Suppressor macrophage (primary cell): ENCODE data around the gene EGLN1.
A peak's percentile ranks its signal among the peaks of the same experiment; 100 is the strongest.

Experiments used
- DNase-seq, 4 experiments: peaks; one replicate each; pipeline ENCODE4 v3.0.0-alpha.2; 2020 to 2022

EGLN1 gene

GRCh38 chr1:231395998-231396390 lies 26.1 kb downstream of the EGLN1 start:
- no peak for DNase-seq

GRCh38 chr1:231395076-231395997 lies 26.8 kb downstream of the EGLN1 start:
- DNase-seq, result peak; percentile 17 to 55 (median 39)

- no peak for DNase-seq
These were observed 28.4 kb downstream of the EGLN1 start for GRCh38 chr1:231393668-231394067.

GRCh38 chr1:231392389-231393131 lies 29.5 kb downstream of the EGLN1 start:
- DNase-seq, result no peak

GRCh38 chr1:231390071-231390470 lies 32.0 kb downstream of the EGLN1 start:
- peak in 1 of 4 experiments; percentile 13 for DNase-seq

GRCh38 chr1:231387770-231388669 lies 34.1 kb downstream of the EGLN1 start:
- DNase-seq, result peak in 2 of 4 experiments; percentile 12 to 19

- no peak for DNase-seq
These were observed 35.6 kb downstream of the EGLN1 start for GRCh38 chr1:231386466-231386865.

GRCh38 chr1:231385416-231385748 lies 36.7 kb downstream of the EGLN1 start:
- DNase-seq, result no peak

GRCh38 chr1:231384696-231385415 lies 37.2 kb downstream of the EGLN1 start:
- no peak for DNase-seq

GRCh38 chr1:231383159-231383860 lies 38.8 kb downstream of the EGLN1 start:
- DNase-seq, result peak; percentile 27 to 64 (median 62)

GRCh38 chr1:231382426-231382825 lies 39.7 kb downstream of the EGLN1 start:
- DNase-seq, result no peak

- no peak for DNase-seq
These were observed 40.4 kb downstream of the EGLN1 start for GRCh38 chr1:231381729-231382128.

GRCh38 chr1:231376875-231377549 lies 45.1 kb downstream of the EGLN1 start:
- DNase-seq, result no peak

GRCh38 chr1:231376101-231376500 lies 46.0 kb downstream of the EGLN1 start:
- DNase-seq, result no peak

GRCh38 chr1:231374394-231374793 lies 47.7 kb downstream of the EGLN1 start:
- DNase-seq, result no peak

- DNase-seq, result no peak
These were observed 49.6 kb downstream of the EGLN1 start for GRCh38 chr1:231372501-231372900.

GRCh38 chr1:231369282-231369681 lies 52.8 kb downstream of the EGLN1 start:
- peak in 1 of 4 experiments; percentile 8 for DNase-seq

GRCh38 chr1:231364192-231364591 lies 57.9 kb downstream of the EGLN1 start:
- no peak for DNase-seq

- DNase-seq, result no peak
These were observed 58.5 kb downstream of the EGLN1 start for GRCh38 chr1:231363624-231364023.

GRCh38 chr1:231362325-231362724 lies 59.8 kb downstream of the EGLN1 start:
- no peak for DNase-seq

GRCh38 chr1:231359113-231359512 lies 63.0 kb downstream of the EGLN1 start:
- peak; percentile 72 to 89 (median 76) for DNase-seq
